ENCODE measurements around the gene CLN6.
"Not testable (repeated sequence)": the region's sequence is repeated elsewhere in the genome, so short reads cannot be mapped to it uniquely, and the experiment has no call there.

CLN6 gene

DNA sequence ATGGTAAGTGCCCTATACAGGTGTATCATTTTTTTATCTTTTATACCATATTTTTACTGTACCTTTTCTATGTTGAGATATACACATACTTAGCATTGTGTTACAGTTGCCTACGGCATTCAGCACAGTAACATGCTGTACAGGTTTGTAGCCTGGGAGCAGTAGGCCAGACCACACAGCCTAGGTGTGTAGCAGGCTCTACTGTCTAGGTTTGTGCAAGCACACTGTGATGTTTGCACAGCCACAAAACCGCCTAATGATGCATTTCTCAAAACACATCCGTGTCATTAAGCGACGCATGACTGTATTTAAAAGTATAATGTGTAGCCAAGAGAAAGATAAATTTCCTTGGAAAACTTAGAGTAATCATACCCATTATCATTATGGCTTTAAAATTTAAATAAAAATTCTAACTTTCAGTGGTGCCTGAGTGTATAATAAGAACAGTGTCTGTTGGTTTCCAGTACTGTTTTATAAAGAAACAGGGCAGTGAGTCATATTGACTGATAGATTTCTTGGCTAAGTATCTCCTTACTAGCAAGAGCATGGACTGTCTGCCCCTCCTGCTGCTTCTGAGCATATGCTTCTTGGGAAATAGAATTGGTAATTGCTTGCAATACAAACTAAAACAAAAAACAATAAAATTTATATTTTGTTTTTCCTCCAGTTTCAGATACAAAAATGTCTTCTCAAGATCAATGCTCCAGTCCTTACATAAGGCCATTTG lies 42.7 kb downstream of the CLN6 start:
- no peaks in the 10 kb centered on the region for H3K27me3 ChIP-seq (ENCODE audit: control insufficient read depth, insufficient read depth, low read length)
- no peak overlapping the region for H3K4me3 ChIP-seq (ENCODE audit: low read depth, low read length)
- H3K27ac ChIP-seq (ENCODE audit: low read depth, low read length) = no peak overlapping the region
- no peak overlapping the region for H3K9ac ChIP-seq (ENCODE audit: low read depth, low read length)
- H3K4me1 ChIP-seq (ENCODE audit: control insufficient read depth, insufficient read depth, low read length) = peaks cover 11% of the 10 kb centered on the region
- H3K36me3 ChIP-seq (ENCODE audit: control insufficient read depth, insufficient read depth, low read length) = peaks cover 71% of the 10 kb centered on the region
- H3K9me3 ChIP-seq (ENCODE audit: control insufficient read depth, insufficient read depth, low read length) = no peaks in the 10 kb centered on the region

DNA sequence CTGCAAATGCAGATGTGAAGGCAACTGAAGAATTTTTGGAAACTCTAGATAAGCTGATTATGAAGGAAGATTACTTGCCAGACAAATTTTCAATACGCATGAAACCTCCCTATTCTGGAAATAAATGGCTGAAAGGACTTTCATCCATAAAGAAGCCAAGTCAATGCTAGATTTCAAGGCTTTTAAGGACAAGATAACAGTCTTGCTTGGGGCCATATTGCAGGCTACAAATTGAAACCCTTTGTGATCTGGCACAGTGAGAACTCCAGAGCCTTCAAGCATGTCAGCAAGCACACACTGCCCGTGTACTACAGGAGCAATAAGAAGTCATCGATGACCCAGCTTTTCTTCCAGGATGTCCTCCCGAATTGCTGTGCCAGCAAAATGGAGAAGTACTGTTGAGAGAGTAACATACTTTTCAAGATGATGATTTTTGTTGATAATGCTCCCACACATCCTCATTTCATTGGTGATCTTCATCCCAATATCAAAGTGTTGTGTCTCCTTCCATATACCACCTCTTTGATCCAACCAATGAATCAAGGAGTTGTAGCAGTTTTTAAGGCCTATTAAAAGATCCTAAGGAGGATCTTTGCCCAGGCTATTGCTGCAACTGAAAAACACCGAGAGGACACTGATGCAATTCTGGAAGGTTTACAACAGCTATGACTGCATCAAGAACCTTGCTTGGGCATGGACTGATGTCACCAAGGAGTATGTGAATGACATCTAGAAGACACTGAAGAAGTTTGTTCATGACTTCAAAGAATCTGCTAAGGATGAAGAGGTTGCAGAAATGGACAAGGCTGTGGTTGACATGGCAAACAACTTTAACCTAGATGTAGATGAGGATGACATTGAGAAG lies 44.7 kb downstream of the CLN6 start:
- H3K36me3 ChIP-seq (ENCODE audit: control insufficient read depth, insufficient read depth, low read length) = peaks cover 81% of the 10 kb centered on the region

DNA sequence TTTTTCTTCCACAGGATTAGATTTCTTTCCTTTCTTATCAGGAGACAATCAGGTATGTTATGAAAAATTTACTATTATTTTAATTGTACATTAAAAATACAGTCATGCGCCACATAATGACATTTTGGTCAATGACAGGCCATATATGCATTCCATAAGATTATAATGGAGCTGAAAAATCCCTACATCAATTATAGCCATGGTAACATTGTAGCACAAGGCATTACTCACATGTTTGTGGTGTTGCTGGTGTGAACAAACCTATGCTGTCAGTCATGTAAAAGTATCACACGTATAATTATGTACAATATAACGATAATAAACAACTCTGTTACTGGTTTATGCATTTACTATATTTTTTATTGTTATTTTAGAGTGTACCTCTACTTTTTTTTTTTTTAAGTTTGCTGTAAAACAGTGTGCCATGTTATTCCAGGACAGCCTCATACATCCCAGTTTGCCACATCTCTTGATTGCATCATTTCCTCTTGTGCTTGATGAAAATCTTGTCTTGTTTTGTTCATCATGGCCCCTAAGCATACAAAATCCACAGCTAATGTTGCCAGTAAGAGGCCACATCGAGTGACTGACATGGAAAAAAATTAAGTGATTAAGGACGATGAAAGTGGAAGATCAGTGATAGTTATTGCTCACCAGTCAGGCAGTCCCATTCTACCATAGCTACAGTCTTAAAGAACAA lies 45.8 kb downstream of the CLN6 start:
- no peaks in the 10 kb centered on the region for H3K27me3 ChIP-seq (ENCODE audit: control insufficient read depth, insufficient read depth, low read length)
- H3K36me3 ChIP-seq (ENCODE audit: control insufficient read depth, insufficient read depth, low read length) = peaks cover 72% of the 10 kb centered on the region
- H3K9ac ChIP-seq (ENCODE audit: low read depth, low read length) = no peak overlapping the region
- no peaks in the 10 kb centered on the region for H3K4me1 ChIP-seq (ENCODE audit: control insufficient read depth, insufficient read depth, low read length)
- no peak overlapping the region for H3K4me3 ChIP-seq (ENCODE audit: low read depth, low read length)
- no peaks in the 10 kb centered on the region for H3K9me3 ChIP-seq (ENCODE audit: control insufficient read depth, insufficient read depth, low read length)
- no peak overlapping the region for H3K27ac ChIP-seq (ENCODE audit: low read depth, low read length)

More for the DNA sequence above, 44.7 kb downstream of the CLN6 start:
- Histone ChIP-seq H3K27me3 (ENCODE audit: control insufficient read depth, insufficient read depth, low read length) (no peaks in the 10 kb centered on the region), H3K9ac (ENCODE audit: low read depth, low read length) (no peak overlapping the region), H3K4me1 (ENCODE audit: control insufficient read depth, insufficient read depth, low read length) (no peaks in the 10 kb centered on the region), H3K9me3 (ENCODE audit: control insufficient read depth, insufficient read depth, low read length) (no peaks in the 10 kb centered on the region), H3K4me3 (ENCODE audit: low read depth, low read length) (no peak overlapping the region), H3K27ac (ENCODE audit: low read depth, low read length) (no peak overlapping the region)

DNA sequence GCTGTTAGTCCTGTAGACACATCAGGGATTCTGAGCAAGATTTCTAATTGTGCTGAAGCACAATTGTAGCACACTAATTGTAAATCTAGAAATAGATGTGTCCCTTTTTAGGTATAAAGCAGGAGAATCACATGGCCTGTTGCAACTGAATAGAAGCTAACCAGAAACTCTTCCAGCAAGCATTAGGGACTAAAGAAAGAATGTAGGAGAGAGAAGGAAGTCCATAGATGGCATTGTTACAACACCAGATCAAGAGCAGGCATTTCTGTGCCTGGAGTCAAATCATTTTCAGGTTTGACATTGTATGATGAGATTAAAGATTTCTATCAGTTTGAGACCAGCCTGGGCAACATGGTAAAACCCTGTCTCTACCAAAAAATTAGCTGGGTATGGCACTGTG lies 51.8 kb downstream of the CLN6 start:
- no peaks in the 10 kb centered on the region for H3K9me3 ChIP-seq (ENCODE audit: control insufficient read depth, insufficient read depth, low read length)
- no peaks in the 10 kb centered on the region for H3K4me1 ChIP-seq (ENCODE audit: control insufficient read depth, insufficient read depth, low read length)
- peaks cover 57% of the 10 kb centered on the region for H3K36me3 ChIP-seq (ENCODE audit: control insufficient read depth, insufficient read depth, low read length)
- no peaks in the 10 kb centered on the region for H3K27me3 ChIP-seq (ENCODE audit: control insufficient read depth, insufficient read depth, low read length)
- H3K27ac ChIP-seq (ENCODE audit: low read depth, low read length) = no peak overlapping the region
- H3K4me3 ChIP-seq (ENCODE audit: low read depth, low read length) = no peak overlapping the region
- H3K9ac ChIP-seq (ENCODE audit: low read depth, low read length) = no peak overlapping the region

DNA sequence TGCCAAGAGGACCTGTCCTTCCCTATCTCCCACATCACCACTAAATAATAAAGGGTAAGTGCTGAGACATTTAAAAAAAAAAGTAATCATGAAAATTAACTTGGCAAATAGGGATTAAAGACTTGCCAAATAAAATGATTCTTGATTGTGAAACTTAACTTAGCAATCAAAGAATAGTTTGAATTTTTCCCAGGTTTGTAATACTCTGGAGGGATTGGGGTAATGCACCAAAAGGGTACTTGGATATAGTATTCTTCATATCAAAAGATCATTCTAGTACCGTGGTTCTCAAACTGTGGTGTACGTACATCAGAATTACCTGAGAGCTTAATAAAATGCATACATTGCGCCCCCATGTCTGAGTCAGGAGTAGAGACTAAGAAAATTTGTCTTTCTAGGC lies 52.9 kb downstream of the CLN6 start:
- Histone ChIP-seq H3K9me3 (ENCODE audit: control insufficient read depth, insufficient read depth, low read length) (no peaks in the 10 kb centered on the region), H3K27ac (ENCODE audit: low read depth, low read length) (no peak overlapping the region), H3K27me3 (ENCODE audit: control insufficient read depth, insufficient read depth, low read length) (no peaks in the 10 kb centered on the region), H3K9ac (ENCODE audit: low read depth, low read length) (no peak overlapping the region), H3K36me3 (ENCODE audit: control insufficient read depth, insufficient read depth, low read length) (peaks cover 49% of the 10 kb centered on the region), H3K4me1 (ENCODE audit: control insufficient read depth, insufficient read depth, low read length) (no peaks in the 10 kb centered on the region), H3K4me3 (ENCODE audit: low read depth, low read length) (no peak overlapping the region)

DNA sequence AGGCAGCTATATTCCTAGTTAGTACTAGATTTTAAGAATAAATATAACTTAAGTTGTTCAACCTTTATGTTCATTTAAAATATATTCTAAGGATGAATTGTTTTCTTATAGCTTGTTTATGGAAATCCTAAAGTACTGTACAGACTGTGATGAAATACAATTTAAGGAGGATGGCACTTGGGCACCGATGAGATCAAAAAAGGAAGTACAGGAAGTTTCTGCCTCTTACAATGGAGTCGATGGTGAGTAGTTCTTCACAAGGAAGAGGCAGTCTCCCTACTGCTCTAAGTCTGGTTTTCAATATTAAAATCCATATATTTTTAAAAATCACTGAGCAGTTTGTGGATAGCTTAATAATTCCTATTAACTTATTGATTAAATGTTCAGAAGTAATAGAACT lies 54.0 kb downstream of the CLN6 start:
- Histone ChIP-seq H3K27me3 (ENCODE audit: control insufficient read depth, insufficient read depth, low read length) (no peaks in the 10 kb centered on the region), H3K4me3 (ENCODE audit: low read depth, low read length) (no peak overlapping the region), H3K4me1 (ENCODE audit: control insufficient read depth, insufficient read depth, low read length) (no peaks in the 10 kb centered on the region), H3K9ac (ENCODE audit: low read depth, low read length) (no peak overlapping the region), H3K9me3 (ENCODE audit: control insufficient read depth, insufficient read depth, low read length) (no peaks in the 10 kb centered on the region), H3K36me3 (ENCODE audit: control insufficient read depth, insufficient read depth, low read length) (peaks cover 38% of the 10 kb centered on the region), H3K27ac (ENCODE audit: low read depth, low read length) (no peak overlapping the region)

DNA sequence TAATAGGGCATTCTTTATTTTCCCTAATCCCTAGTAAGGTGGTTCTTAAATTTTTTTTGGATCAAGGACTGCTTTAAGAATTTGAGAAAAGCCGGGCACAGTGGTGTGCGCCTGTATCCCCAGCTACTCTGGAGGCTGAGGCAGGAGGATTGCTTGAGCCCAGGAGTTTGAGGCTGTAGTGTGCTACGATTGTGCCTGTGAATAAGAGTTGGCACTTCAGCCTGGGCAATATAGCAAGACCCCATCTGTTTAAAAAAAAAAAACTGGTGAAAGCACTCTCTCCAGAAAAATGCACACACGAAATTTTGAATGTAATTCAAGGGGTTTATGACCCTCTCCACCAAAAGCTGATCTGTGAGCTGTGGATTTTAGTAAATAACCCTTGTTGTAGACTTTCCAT lies 56.4 kb downstream of the CLN6 start:
- H3K27ac ChIP-seq (ENCODE audit: low read depth, low read length) = no peak overlapping the region

DNA sequence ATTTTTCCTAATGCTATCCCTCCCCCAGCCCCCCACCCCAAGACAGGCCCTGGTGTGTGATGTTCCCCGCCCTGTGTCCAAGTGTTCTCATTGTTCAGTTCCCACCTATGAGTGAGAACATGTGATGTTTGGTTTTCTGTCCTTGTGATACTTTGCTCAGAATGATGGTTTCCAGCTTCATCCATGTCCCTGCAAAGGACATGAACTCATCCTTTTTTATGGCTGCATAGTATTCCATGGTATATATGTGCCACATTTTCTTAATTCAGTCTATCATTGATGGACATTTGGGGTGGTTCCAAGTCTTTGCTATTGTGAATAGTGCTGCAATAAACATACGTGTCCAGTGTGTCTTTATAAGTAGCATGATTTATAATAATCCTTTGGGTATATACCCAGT lies 57.5 kb downstream of the CLN6 start:
- not testable (repeated sequence) for H3K4me1 ChIP-seq (ENCODE audit: control insufficient read depth, insufficient read depth, low read length); H3K9ac ChIP-seq (ENCODE audit: low read depth, low read length); H3K4me3 ChIP-seq (ENCODE audit: low read depth, low read length); H3K9me3 ChIP-seq (ENCODE audit: control insufficient read depth, insufficient read depth, low read length); H3K27ac ChIP-seq (ENCODE audit: low read depth, low read length); H3K27me3 ChIP-seq (ENCODE audit: control insufficient read depth, insufficient read depth, low read length)
- H3K36me3 ChIP-seq (ENCODE audit: control insufficient read depth, insufficient read depth, low read length) = peaks cover 22% of the 10 kb centered on the region

More for the DNA sequence above, 56.4 kb downstream of the CLN6 start:
- Histone ChIP-seq H3K36me3 (ENCODE audit: control insufficient read depth, insufficient read depth, low read length) (peaks cover 33% of the 10 kb centered on the region), H3K27me3 (ENCODE audit: control insufficient read depth, insufficient read depth, low read length) (no peaks in the 10 kb centered on the region), H3K4me1 (ENCODE audit: control insufficient read depth, insufficient read depth, low read length) (no peaks in the 10 kb centered on the region), H3K4me3 (ENCODE audit: low read depth, low read length) (no peak overlapping the region), H3K9me3 (ENCODE audit: control insufficient read depth, insufficient read depth, low read length) (no peaks in the 10 kb centered on the region), H3K9ac (ENCODE audit: low read depth, low read length) (no peak overlapping the region)

DNA sequence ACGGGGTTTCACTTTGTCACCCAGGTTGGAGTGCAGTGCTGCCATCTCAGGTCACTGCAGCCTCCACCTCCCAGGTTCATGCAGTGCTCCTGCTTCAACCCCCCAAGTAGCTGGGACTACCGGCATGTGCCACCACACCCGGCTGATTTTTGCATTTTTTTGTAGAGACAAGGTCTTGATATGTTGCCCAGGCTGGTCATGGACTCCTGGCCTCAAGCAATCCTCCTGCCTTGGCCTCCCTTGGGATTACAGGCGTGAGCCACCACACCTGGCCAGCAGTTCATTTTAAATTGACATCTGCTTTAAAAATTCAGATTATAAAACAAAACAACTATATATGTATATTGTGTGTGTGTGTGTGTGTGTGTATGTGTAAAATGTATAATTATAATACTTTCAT lies 62.7 kb downstream of the CLN6 start:
- Histone ChIP-seq H3K36me3 (ENCODE audit: control insufficient read depth, insufficient read depth, low read length) (peaks cover 10% of the 10 kb centered on the region), H3K9me3 (ENCODE audit: control insufficient read depth, insufficient read depth, low read length) (no peaks in the 10 kb centered on the region), H3K4me3 (ENCODE audit: low read depth, low read length) (no peak overlapping the region), H3K27me3 (ENCODE audit: control insufficient read depth, insufficient read depth, low read length) (no peaks in the 10 kb centered on the region), H3K9ac (ENCODE audit: low read depth, low read length) (no peak overlapping the region), H3K4me1 (ENCODE audit: control insufficient read depth, insufficient read depth, low read length) (no peaks in the 10 kb centered on the region), H3K27ac (ENCODE audit: low read depth, low read length) (no peak overlapping the region)

DNA sequence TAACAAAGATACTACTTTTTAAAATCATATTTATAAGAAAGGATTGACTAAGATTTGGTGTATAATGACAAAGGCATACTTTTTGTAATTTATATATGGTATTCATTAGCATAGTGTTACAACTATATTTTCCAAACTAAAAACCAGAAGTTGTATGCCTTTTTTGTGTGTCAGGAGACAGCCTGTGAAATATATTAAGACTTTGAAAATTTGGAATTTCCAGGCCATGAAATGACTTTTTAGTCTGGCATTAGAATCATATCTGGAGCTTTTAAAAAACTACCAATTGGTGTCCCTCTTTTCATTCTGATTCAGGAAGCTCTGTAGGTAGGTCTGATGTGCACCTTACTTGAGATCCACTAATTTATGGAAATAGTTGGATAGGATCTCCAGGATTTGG lies 66.3 kb downstream of the CLN6 start:
- no peak overlapping the region for H3K4me3 ChIP-seq (ENCODE audit: low read depth, low read length)
- no peak overlapping the region for H3K9ac ChIP-seq (ENCODE audit: low read depth, low read length)
- no peaks in the 10 kb centered on the region for H3K27me3 ChIP-seq (ENCODE audit: control insufficient read depth, insufficient read depth, low read length)
- peaks cover 5% of the 10 kb centered on the region; the same call in 1 of the 2 replicates for H3K9me3 ChIP-seq (ENCODE audit: control insufficient read depth, insufficient read depth, low read length)
- peaks cover 23% of the 10 kb centered on the region for H3K36me3 ChIP-seq (ENCODE audit: control insufficient read depth, insufficient read depth, low read length)
- no peak overlapping the region for H3K27ac ChIP-seq (ENCODE audit: low read depth, low read length)
- H3K4me1 ChIP-seq (ENCODE audit: control insufficient read depth, insufficient read depth, low read length) = no peaks in the 10 kb centered on the region
